Lung (tissue), 12 donors: ENCODE measurements around the gene PPIL6. TPM values are rescaled to one million over a fixed set of nuclear protein-coding genes. Genes with fewer than 3 reads are reported as not detected.

ENCODE experiments used
- ATAC-seq: fragments of 200-7000 bp; cut with Tn5 transposase; one replicate; pipeline ENCODE4 v1.9.1; 2020; ENCODE audit warnings: moderate number of reproducible peaks; ENCODE audit not compliant: insufficient read depth, low FRiP score
- DNase-seq, 3 donors: peaks; one replicate each; pipeline ENCODE4 v3.0.0-alpha.2; 2013 to 2017
- H3K27ac ChIP-seq, 2 donors: one replicate each; pipeline ENCODE4 v1.5.1; 2013; ENCODE audit warnings: mild to moderate bottlenecking in 2 of 2, moderate library complexity in 2 of 2, control low read depth in 1 of 2, inconsistent platforms in 1 of 2, low read depth in 1 of 2, low read length in 1 of 2
- H3K27me3 ChIP-seq, 3 donors: one replicate each; pipeline ENCODE4 v1.5.1; 2013; ENCODE audit warnings: low read length in 2 of 3; ENCODE audit not compliant: control insufficient read depth in 3 of 3, insufficient read depth in 3 of 3
- H3K36me3 ChIP-seq, 4 donors: one replicate each; pipeline ENCODE4 v1.5.1; 2013; ENCODE audit warnings: low read length in 4 of 4, mild to moderate bottlenecking in 1 of 4, moderate library complexity in 1 of 4; ENCODE audit not compliant: control insufficient read depth in 4 of 4, insufficient read depth in 4 of 4
- H3K4me1 ChIP-seq, 5 donors: one replicate each; pipeline ENCODE4 v1.5.1; 2013; ENCODE audit warnings: low read length in 5 of 5, mild to moderate bottlenecking in 2 of 5, moderate library complexity in 1 of 5; ENCODE audit not compliant: control insufficient read depth in 5 of 5, insufficient read depth in 5 of 5
- H3K4me3 ChIP-seq: one replicate; pipeline ENCODE4 v1.5.1; 2013; ENCODE audit warnings: mild to moderate bottlenecking, control low read depth, moderate library complexity
- H3K9ac ChIP-seq, 2 donors: one replicate each; pipeline ENCODE4 v1.5.1; 2013; ENCODE audit warnings: low read length in 2 of 2, control low read depth in 1 of 2; ENCODE audit not compliant: insufficient read depth in 1 of 2
- H3K9me3 ChIP-seq, 4 donors: one replicate each; pipeline ENCODE4 v1.5.1; 2013; ENCODE audit warnings: low read length in 3 of 4, mild to moderate bottlenecking in 1 of 4, moderate library complexity in 1 of 4; ENCODE audit not compliant: control insufficient read depth in 4 of 4, insufficient read depth in 3 of 4
- WGBS, 2 donors: extraction: QIAGEN DNeasy Blood & Tissue Kit; methylation state at CpG; one replicate each; pipeline ENCODE4 v1.1.7; 2013; 5-methylcytosine and 5-hydroxymethylcytosine counted together
- polyA plus RNA-seq, 2 donors: library from polyadenylated mRNA; stranded (reverse); fragments of 200-250 nt; gene quantifications; one replicate each; pipeline ENCODE4 v1.2.1, GENCODE V29; 2013
- total RNA-seq, 2 donors: library from RNA; depleted of rRNA in 1 of 2; stranded (reverse); fragments of >200 nt in 1 of 2; gene quantifications; one replicate each; pipeline ENCODE4 v1.2.1, GENCODE V29; 2014 to 2021
- TF ChIP-seq, protein P1 (sequence below): IDR thresholded peaks from 2 replicates; pipeline ENCODE4 v1.5.1; 2012; ENCODE audit warnings: mild to moderate bottlenecking; ENCODE audit errors: control extremely low read depth, extremely low read depth
- donor health status: control.
- donor health status: control.
- donor health status: Bipolar disorder and iron deficiency.
- donor health status: healthy.
- donor health status: DM: yes; HTN: yes; CAD: no.

Gene PPIL6
- total and polyA plus RNA-seq, 4 donors, result 6.3 to 18.1 (median 13.3) TPM

DNA sequence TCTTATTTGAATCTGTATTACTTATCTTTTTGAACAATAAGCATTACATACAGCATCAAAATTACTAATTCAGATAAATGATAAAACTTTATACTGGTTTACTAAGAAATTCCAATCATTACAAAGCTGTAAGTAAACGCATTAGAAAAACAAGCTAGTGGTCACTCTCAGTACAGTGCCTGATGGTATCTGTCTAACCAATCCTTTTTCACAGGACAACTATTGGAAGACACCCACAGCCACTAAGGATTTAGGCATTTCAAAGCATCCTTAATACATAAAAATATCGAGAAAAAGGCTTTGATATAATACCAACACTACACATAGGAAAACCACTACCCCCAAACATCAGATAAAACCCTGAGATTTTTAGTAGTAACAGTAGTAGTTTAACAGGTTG, 60.7 kb downstream of the PPIL6 start:
- WGBS, 2 donors, result 24 to 48% methylated on average over 2 of the region's 2 CpGs
- H3K27me3 ChIP-seq, result no peaks in the 10 kb centered on the region
- peaks cover 0 to 25% (median 8%) of the 10 kb centered on the region in 5 donors for H3K4me1 ChIP-seq
- no peak overlapping the region for H3K4me3 ChIP-seq
- ATAC-seq (no peak), DNase-seq (no peak)
- peaks cover 10 to 25% (median 17%) of the 10 kb centered on the region in 4 donors for H3K36me3 ChIP-seq
- H3K27ac ChIP-seq, result no peak overlapping the region
- peak overlapping the region in 1 of 2 donors; percentile 87 for H3K9ac ChIP-seq
- TF ChIP-seq, protein P1, sequence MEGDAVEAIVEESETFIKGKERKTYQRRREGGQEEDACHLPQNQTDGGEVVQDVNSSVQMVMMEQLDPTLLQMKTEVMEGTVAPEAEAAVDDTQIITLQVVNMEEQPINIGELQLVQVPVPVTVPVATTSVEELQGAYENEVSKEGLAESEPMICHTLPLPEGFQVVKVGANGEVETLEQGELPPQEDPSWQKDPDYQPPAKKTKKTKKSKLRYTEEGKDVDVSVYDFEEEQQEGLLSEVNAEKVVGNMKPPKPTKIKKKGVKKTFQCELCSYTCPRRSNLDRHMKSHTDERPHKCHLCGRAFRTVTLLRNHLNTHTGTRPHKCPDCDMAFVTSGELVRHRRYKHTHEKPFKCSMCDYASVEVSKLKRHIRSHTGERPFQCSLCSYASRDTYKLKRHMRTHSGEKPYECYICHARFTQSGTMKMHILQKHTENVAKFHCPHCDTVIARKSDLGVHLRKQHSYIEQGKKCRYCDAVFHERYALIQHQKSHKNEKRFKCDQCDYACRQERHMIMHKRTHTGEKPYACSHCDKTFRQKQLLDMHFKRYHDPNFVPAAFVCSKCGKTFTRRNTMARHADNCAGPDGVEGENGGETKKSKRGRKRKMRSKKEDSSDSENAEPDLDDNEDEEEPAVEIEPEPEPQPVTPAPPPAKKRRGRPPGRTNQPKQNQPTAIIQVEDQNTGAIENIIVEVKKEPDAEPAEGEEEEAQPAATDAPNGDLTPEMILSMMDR, result no peak
- H3K9me3 ChIP-seq, result no peaks in the 10 kb centered on the region

DNA sequence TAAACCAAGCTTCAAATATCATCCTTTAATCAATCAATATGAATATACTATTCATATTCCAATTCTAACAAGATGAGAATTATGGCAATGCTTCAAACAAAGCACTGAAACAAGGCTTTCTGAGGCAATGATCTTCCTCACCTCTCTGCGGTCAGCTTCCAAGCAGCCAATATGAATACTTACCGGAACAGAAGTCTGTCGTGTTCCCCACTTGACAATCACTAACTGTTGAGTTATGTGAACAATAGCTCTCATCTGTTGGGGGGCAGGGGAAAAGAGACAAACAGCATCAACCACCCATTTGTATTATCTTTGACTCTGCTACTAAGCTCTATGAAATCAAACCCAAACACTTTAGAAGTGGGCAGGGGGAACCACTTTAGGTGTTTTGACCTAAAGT, 62.7 kb downstream of the PPIL6 start:
- H3K9me3 ChIP-seq, result no peaks in the 10 kb centered on the region
- no peaks in the 10 kb centered on the region for H3K27me3 ChIP-seq
- TF ChIP-seq, protein P1, result no peak
- ATAC-seq (no peak), DNase-seq (no peak)
- H3K4me3 ChIP-seq, result no peak overlapping the region
- H3K9ac ChIP-seq, result no peak overlapping the region
- peaks cover 16 to 34% (median 29%) of the 10 kb centered on the region in 4 donors for H3K36me3 ChIP-seq
- WGBS, 2 donors, result 27 to 73% methylated on average over 3 of the region's 3 CpGs
- no peak overlapping the region for H3K27ac ChIP-seq
- H3K4me1 ChIP-seq, result peaks cover 0 to 25% (median 7%) of the 10 kb centered on the region in 5 donors

DNA sequence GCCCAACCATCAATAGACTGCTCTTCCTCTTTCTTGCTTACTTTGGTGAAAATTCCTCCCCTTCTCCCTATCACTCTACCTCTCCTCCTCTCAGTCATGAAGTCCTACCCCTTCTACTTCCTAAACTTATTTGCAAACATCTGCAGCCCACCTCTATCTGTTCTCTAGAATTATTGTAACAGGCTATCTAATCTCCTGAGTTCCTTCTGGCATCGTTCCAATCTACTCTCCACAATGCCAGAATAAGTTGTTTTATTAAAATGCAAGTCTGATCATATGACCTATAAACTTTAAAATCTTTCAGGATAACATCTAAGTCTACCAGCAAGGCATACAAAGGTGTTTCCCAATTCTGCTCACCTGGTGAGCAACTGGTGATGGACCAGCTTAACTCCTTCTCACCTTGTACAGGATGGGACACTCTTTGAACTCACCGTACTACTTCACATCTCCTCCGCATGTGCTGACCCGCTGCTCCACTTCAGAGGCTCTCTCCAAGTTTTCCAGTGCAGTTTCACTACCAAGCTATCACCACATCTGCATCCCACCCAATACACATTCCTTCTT, 66.0 kb downstream of the PPIL6 start:
- no peaks in the 10 kb centered on the region for H3K9me3 ChIP-seq
- H3K9ac ChIP-seq, result no peak overlapping the region
- H3K27ac ChIP-seq, result no peak overlapping the region
- H3K27me3 ChIP-seq, result no peaks in the 10 kb centered on the region
- H3K36me3 ChIP-seq, result peaks cover 18 to 39% (median 28%) of the 10 kb centered on the region in 4 donors
- no peak overlapping the region for H3K4me3 ChIP-seq
- ATAC-seq (no peak), DNase-seq (peak in 1 of 3 donors; percentile 7)
- peaks cover 0 to 26% (median 0%) of the 10 kb centered on the region in 5 donors for H3K4me1 ChIP-seq
- TF ChIP-seq, protein P1, result no peak
- WGBS, 2 donors, result 65 to 78% methylated on average over 4 of the region's 4 CpGs

DNA sequence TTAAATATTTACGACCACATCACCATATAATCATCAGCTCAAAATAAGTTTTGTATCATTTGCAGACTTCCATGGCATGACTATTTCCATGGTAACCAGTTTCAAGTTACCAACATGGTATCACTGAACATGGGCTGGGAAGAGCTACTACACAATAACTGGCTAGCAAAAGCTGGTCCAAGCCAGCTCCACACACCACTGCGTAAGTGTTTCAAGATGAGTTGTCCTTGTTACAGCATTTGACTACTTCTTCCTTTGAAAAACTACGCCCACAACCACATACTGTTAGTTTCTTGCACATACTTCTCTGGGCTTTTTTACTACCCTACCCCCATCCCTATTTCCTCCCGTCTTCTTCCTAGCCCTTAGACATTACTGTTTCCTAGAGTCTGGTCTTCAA, 66.7 kb downstream of the PPIL6 start:
- TF ChIP-seq, protein P1, result no peak
- WGBS, 2 donors, result 50 to 75% methylated on average over 4 of the region's 4 CpGs
- no peaks in the 10 kb centered on the region for H3K27me3 ChIP-seq
- peaks cover 0 to 21% (median 0%) of the 10 kb centered on the region in 5 donors for H3K4me1 ChIP-seq
- DNase-seq (no peak), ATAC-seq (no peak)
- H3K4me3 ChIP-seq, result no peak overlapping the region
- peaks cover 18 to 37% (median 29%) of the 10 kb centered on the region in 4 donors for H3K36me3 ChIP-seq
- H3K9me3 ChIP-seq, result no peaks in the 10 kb centered on the region
- H3K9ac ChIP-seq, result no peak overlapping the region
- H3K27ac ChIP-seq, result no peak overlapping the region
